HG03103 (cell line): Measurements from ENCODE around the gene NCS1.

ENCODE experiments used
- ATAC-seq: cut with Tn5 transposase; IDR thresholded peaks from one replicate; pipeline ENCODE4 v1.9.1; 2021; ENCODE audit warnings: low read depth; ENCODE audit not compliant: unreplicated experiment

The NCS1 gene

DNA sequence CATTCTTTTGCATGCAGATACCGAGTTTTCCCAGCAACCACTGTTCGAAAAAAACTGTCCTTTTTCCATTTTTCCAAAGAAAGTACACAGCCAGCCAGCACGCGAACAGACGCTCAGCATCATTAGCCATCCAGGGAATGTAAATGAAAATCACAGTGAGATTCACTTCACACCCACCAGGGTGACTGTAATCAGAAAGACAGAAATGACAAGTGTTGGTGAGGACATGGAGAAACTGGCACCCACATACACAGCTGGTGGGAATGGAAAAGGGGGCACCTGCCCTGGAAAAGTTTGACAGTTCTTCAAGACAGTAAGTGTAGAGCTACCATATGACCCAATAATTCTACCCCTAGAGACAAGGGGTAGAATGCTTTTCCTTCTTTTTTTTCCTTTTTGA lies 25.0 kb upstream of the NCS1 start:
- ATAC-seq: no peak

DNA sequence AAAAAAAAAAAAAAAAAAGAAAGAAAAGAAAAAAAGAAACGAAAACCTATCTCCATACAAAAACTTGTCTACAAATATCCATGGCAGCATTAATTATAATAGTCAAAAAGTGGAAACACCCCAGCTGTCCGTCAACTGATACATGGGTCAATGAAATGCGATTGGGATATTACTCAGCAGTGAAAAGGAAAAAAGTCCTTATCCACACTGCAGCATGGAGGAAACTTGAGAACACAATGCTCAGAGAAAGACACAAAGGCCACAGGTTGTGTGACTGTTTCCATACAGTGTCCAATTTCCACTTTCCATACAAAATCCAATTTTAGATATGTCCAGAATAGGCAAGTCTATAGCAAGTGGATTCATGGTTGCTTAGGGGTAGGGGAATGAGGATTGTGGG lies 24.3 kb upstream of the NCS1 start:
- no peak for ATAC-seq

DNA sequence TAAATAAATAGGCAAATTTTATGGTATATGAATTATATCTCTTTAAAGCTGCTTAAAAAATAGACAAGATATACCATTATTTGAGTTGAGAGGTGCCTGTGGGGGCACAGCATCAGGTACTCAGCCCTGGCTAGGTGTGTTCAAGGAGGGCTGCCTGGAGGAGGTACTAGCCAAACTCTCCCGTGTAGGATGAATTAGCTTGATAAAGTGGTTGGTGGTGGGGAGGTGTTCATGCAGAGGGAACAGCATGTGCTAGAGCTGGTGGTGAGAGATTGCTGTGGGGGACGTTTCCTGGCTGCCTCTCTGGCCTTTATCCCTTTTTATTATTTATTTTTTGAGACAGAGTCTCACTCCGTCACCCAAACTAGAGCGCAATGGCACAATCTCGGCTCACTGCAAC lies 23.2 kb upstream of the NCS1 start:
- no peak for ATAC-seq

DNA sequence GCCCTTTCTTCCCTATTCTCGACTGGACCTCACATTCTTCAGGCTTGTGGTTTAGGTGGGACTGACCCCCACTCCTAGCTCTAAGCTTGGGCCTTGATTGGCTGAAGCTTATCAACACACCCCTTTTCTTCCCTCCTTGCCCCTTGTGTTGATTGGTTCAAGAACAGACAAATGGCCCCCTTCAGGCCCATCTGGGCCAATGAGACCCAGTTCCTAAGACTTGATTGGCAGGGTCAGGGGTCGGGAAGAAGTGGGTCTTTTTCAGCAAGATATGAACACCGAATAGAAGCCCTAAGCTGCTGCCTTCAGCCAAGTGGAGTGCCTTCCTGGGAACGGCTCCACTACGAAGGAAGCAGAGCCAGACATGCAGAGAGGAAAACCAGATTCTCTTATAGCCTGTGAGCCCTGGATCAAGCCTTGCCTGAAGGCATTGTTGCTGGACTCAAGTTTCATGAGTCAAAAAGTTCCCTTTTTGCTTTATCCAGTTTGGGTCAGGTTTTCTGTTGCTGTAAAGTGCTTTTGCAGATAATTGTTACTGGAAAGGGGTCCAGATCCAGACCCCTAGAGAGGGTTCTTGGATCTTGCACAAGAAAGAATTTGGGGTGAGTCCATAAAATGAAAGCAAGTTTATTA lies 22.4 kb upstream of the NCS1 start:
- ATAC-seq: no peak

GRCh38 chr9:130150779-130151382 lies 21.3 kb upstream of the NCS1 start:
- ATAC-seq: no peak

DNA sequence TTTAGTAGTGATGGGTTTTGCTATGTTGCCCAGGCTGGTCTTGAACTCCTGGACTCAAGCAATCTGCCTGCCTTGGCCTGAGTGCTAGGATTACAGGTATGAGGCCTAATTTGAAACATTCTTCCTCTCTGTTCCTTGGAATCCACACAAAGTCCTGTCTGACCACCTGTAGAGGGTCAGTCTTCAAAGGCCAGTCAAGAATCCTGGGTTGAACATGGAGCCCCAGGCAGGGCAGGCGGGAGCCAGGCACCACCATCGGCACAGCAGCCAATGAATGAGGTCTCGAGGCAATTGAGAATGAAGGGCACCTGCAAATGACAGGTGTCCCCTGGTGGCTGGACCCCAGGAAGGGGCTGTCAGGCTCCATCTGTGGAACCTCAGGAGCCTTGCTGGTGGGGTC lies 17.4 kb upstream of the NCS1 start:
- ATAC-seq: no peak

GRCh38 chr9:130155647-130156046 lies 16.6 kb upstream of the NCS1 start:
- ATAC-seq: no peak

GRCh38 chr9:130156672-130157071 lies 15.5 kb upstream of the NCS1 start:
- ATAC-seq: no peak

- ATAC-seq: no peak
Measured at GRCh38 chr9:130157079-130157478, 15.1 kb upstream of the NCS1 start.

DNA sequence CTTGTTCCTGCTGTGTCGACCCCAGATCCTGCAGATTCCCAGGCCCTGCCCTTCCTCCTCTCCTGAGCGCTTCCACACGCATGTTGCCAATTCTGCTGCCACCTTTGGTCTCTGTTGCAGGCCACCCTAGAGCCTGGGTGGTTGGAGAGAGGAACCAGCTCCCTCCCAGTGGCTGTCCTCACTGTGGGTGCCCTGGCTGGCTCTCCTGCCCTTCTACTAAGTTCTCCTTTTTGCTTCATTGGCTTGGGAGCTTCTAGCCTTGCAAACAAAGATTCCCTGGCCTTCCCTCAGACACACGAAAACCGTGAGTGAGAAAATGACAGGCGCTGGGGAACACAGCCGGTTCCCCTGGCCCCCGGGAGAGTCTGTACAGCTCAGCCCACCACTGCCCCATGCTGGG lies 14.2 kb upstream of the NCS1 start:
- ATAC-seq: no peak

DNA sequence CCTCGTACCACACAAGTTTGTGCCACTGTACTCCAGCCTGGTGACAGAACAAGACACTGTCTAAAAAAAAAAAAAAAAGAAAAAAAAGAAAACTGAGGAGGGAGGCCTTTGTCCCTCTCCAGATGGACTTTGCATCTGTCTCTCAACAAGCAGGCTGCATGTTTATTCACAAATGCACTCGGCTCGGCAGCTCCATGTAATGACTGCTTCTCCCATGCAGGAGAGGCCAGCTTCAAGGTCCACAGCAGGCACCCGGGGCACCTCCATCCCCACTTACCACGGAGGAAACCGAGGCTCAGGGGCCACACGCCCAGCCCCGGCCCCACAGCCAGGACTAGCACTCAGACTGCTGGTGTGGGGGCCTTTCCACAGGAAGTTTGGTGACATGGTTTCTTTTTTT lies 13.1 kb upstream of the NCS1 start:
- no peak for ATAC-seq

DNA sequence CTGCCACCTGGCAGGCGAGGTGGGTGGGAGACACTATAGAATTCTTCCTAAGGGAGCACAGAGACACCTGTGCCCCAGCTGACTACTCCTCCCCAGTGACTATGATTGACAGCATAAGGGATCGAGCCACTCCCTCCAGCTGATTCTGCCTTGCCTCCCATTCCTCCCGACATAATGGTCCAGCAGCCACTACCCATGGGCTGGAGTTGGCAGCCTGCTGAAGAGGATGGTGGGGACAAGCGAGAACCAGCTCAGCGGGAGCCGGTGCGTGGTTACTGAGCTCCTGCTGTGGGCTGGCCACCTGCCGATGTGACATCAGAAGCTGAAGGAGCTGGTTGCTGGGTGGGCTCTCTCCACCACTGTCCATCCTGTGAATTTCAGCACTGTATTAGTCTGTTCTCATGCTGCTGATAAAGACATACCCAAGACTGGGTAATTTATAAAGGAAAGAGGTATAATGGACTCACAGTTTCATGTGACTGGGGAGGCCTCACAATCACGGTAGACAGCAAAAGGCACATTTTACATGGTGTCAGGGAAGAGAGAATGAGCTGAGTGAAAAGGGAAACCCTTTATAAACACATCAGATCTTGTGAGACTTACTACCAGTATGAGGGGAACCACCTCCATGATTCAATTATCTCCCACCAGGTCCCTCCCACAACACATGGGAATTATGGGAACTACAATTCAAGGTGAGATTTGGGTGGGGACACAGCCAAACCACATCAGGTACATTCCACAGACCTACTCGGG lies 12.1 kb upstream of the NCS1 start:
- no peak for ATAC-seq

GRCh38 chr9:130160862-130161470 lies 11.2 kb upstream of the NCS1 start:
- ATAC-seq: no peak

- ATAC-seq: no peak
Measured at GRCh38 chr9:130165579-130165978, 6.6 kb upstream of the NCS1 start.

- ATAC-seq: no peak
Measured at GRCh38 chr9:130166399-130166798, 5.8 kb upstream of the NCS1 start.

DNA sequence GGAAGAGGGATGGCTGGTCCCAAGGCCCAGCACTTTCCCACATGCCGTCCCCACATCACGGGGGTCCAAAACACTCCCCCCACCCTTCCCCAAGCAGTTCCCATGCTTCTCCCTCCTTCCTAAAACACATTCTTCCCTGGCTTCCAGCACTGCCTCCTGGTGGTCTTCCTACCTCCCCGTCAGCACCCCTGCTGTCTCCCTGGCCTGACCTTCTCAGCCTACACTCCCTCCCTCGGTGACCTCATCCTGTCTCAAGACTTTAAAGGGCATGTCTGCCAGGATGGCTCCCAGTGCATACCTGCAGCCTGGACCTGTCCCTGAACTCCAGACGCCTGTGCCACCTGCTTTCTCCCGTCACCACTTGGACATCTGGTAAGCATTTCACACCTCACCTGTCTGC lies 4.3 kb upstream of the NCS1 start:
- no peak for ATAC-seq

DNA sequence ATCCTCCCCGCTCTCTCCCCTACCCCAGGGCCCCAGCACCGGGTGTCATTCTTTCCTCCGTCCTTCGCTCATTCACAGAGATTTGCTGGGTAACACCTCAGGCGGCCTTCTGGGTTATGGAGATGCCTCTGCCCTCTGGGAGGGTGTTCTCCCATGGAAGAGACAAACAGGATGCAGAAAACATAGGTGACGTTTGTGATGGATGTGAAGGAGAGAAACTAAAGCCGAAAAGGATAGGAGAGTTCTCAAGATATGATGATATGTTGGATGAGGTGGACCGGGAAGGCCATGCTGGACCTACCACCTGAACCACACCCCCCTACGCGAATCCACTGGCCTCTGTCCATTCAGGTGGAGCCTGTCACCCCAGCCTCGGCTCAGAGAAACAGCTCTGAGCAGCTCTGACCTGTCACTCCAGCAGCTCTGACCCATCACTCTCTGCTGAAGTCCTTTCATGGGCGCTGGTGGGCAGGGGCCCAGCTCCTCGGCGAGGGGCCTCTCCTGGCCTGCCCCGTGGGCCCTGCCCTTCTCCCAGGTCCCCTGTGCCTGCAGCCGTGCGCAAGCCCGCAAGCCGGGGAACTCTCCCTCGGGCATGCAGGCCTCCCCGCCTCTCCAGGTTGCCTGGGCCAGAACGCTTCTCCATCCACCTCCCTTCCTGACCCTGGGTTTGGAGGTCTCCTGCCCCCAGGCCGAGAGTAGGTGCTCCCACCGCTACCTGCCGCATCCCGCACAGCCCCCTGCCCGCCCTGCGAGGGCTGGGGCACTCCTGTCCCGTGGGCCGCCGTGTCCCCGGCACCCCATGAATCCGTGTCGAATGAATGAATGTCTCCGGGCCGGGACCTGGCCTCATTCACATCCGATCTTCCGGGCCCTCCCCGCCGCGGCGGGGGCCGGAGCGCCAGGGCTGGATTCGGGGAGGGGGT lies 717 bp upstream of the NCS1 start:
- ATAC-seq: no peak

DNA sequence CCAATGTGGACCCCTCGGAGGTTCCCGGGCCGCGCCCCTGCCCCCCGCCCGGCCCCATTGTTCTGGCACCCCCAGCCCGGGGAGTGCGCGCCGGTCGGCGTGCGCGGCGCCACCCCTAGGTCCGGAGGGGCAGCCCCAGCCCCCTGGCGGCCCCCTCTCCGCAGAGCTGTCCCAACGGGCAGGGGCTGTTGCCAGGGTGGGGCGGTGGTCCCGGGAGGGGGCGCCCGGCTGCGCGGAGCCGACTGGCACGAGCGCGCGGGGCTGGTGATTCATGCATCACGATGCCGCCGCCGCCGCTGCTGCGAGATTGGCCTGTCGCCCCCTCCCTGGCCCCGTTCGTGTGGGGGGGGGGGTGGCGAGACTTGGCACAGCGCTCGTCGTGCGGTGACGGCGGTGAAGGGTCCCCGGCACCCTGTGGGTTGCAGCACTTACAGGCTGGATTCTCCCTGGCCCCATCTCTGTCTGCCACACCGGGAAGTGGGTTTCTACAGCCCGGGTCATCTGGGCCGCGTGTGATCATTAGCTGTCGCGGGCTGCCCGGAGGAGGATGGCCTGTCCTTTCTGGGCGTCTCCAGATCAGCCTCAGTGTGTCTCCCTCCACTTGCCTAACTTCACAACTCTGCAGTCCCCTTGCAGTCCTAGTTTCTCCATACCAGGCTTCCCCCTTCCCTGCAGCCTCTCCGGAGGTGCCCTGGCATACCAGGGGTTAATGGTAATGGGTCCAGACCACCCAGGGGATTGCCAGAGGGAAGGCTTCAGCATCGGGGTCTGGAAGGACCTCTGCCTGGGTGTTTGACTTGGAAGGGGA lies 858 bp downstream of the NCS1 start:
- no peak for ATAC-seq

DNA sequence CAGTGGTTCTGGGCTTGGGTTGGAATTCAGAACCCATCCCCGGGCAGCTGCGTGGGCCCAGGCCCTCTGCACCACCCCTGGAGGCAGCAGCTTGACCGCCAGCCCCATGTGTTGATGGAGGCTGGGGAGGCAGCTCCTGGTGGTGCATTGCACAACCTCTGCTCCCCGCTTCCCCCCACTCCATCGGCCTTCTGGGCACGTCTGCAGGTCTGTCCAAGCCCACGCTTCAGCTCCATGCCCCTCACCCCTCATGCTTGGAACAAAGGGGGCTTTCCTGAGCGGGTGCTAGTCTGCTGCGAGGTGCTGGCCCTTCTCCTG lies 1.4 kb downstream of the NCS1 start:
- ATAC-seq: no peak

DNA sequence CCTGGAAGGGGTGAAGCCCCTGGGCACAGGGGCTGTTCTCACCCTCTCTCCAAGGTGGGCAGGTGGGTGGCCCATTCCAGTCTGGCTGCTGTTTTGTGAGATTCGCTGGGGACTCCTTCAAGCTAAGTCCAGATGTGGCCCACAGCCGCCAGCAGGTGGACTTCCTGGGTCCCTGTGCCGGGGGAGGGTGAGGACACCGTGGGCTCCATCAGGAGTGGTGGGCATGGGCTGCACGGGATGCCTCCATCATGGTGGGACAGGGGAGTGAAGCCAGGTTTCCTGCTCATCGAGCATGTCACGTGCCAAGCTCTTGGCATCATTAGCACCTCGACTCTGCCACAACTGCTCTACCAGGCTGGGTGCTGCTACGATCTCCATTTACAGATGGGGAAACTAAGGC lies 1.8 kb downstream of the NCS1 start:
- no peak for ATAC-seq
